Neural progenitor cell (in vitro differentiated cells): ENCODE data around the gene SLC25A42. TPM values are rescaled to one million over a fixed set of nuclear protein-coding genes. Genes with fewer than 3 reads are reported as not detected.

Experiments used
- DNase-seq: peaks from one replicate; pipeline ENCODE4 v3.0.0-alpha.2; 2016; ENCODE audit warnings: low spot score
- H2AFZ ChIP-seq: fragments of 200-600 bp; sonication (generic); replicated peaks from 2 replicates; pipeline ENCODE4 v1.6.1; 2016; ENCODE audit warnings: antibody characterized with exemption
- H3F3A ChIP-seq: fragments of 200-600 bp; sonication (generic); 2 replicates; pipeline ENCODE4 v1.6.1; 2016; ENCODE audit warnings: antibody characterized with exemption, low read depth
- H3K27ac ChIP-seq: fragments of 200-600 bp; sonication (generic); 2 replicates; pipeline ENCODE4 v1.5.1; 2016; ENCODE audit warnings: mild to moderate bottlenecking
- H3K27me3 ChIP-seq: fragments of 200-600 bp; sonication (generic); 2 replicates; pipeline ENCODE4 v1.6.1; 2016; ENCODE audit warnings: mild to moderate bottlenecking, moderate library complexity
- H3K36me3 ChIP-seq: fragments of 200-600 bp; sonication (generic); 2 replicates; pipeline ENCODE4 v1.5.1; 2016
- H3K4me1 ChIP-seq: fragments of 200-600 bp; sonication (generic); 2 replicates; pipeline ENCODE4 v1.6.1; 2016; ENCODE audit warnings: mixed run types
- H3K4me2 ChIP-seq: fragments of 200-600 bp; sonication (generic); 2 replicates; pipeline ENCODE4 v1.6.1; 2016
- H3K4me3 ChIP-seq: fragments of 200-600 bp; sonication (generic); 2 replicates; pipeline ENCODE4 v1.5.1; 2016
- H3K79me2 ChIP-seq: fragments of 200-600 bp; sonication (generic); 2 replicates; pipeline ENCODE4 v1.6.1; 2016; ENCODE audit warnings: low read depth
- H3K9ac ChIP-seq: fragments of 200-600 bp; sonication (generic); 2 replicates; pipeline ENCODE4 v1.6.1; 2016
- H3K9me3 ChIP-seq: fragments of 200-600 bp; sonication (generic); 2 replicates; pipeline ENCODE4 v1.5.1; 2016; ENCODE audit warnings: low read depth
- H4K20me1 ChIP-seq: fragments of 200-600 bp; sonication (generic); 2 replicates; pipeline ENCODE4 v1.6.1; 2016; ENCODE audit warnings: low read depth
- H3K27ac Mint-ChIP-seq: 3 replicates; pipeline ENCODE4 v1.8.0; 2021; ENCODE audit warnings: mixed read lengths
- H3K27me3 Mint-ChIP-seq: 2 replicates; pipeline ENCODE4 v1.8.0; 2022; ENCODE audit warnings: low read depth, mild to moderate bottlenecking, inconsistent platforms, moderate library complexity, mixed read lengths; ENCODE audit not compliant: insufficient read depth
- H3K36me3 Mint-ChIP-seq: 3 replicates; pipeline ENCODE4 v1.8.0; 2021; ENCODE audit warnings: mixed read lengths
- H3K4me1 Mint-ChIP-seq: 3 replicates; pipeline ENCODE4 v1.8.0; 2021; ENCODE audit warnings: mixed read lengths
- H3K4me3 Mint-ChIP-seq: 3 replicates; pipeline ENCODE4 v1.8.0; 2021; ENCODE audit warnings: mild to moderate bottlenecking, moderate library complexity, mixed read lengths
- H3K9me3 Mint-ChIP-seq: 3 replicates; pipeline ENCODE4 v1.8.0; 2020; ENCODE audit warnings: mixed read lengths
- EZH2 ChIP-seq: fragments of 200-600 bp; sonication (generic); IDR thresholded peaks from 2 replicates; pipeline ENCODE4 v1.6.1; 2017; ENCODE audit warnings: antibody characterized with exemption, mild to moderate bottlenecking, moderate library complexity
- EZH2phosphoT487 ChIP-seq: fragments of 200-600 bp; sonication (generic); IDR thresholded peaks from 2 replicates; pipeline ENCODE4 v1.6.1; 2017; ENCODE audit warnings: antibody characterized with exemption
- total RNA-seq: library from RNA; depleted of rRNA; stranded (reverse); fragments of >200 nt; gene quantifications from 2 replicates; pipeline ENCODE4 v1.2.3, GENCODE V29; 2015; ENCODE audit warnings: low replicate concordance
- TF ChIP-seq, protein P1 (sequence below): fragments of 200-600 bp; sonication (generic); IDR thresholded peaks from 2 replicates; pipeline ENCODE4 v1.5.1; 2017; ENCODE audit warnings: antibody characterized with exemption, mild to moderate bottlenecking

The SLC25A42 gene
- total RNA-seq, 1 donor from 2014 or later = 4.0 TPM

GRCh38 chr19:19050104-19050503, 13.7 kb upstream of the SLC25A42 start:
- H3K9ac ChIP-seq = no peak overlapping the region
- no peak overlapping the region for H3K4me2 ChIP-seq
- no peak for DNase-seq
- no peaks in the 10 kb centered on the region for H3K27me3 Mint-ChIP-seq
- H3K27ac ChIP-seq = no peak overlapping the region
- H3K9me3 ChIP-seq = no peaks in the 10 kb centered on the region
- no peak overlapping the region for H3K27ac Mint-ChIP-seq
- peaks cover 8% of the 10 kb centered on the region for H3K36me3 Mint-ChIP-seq
- no peak overlapping the region for H3K4me3 ChIP-seq
- TF ChIP-seq, protein P1, sequence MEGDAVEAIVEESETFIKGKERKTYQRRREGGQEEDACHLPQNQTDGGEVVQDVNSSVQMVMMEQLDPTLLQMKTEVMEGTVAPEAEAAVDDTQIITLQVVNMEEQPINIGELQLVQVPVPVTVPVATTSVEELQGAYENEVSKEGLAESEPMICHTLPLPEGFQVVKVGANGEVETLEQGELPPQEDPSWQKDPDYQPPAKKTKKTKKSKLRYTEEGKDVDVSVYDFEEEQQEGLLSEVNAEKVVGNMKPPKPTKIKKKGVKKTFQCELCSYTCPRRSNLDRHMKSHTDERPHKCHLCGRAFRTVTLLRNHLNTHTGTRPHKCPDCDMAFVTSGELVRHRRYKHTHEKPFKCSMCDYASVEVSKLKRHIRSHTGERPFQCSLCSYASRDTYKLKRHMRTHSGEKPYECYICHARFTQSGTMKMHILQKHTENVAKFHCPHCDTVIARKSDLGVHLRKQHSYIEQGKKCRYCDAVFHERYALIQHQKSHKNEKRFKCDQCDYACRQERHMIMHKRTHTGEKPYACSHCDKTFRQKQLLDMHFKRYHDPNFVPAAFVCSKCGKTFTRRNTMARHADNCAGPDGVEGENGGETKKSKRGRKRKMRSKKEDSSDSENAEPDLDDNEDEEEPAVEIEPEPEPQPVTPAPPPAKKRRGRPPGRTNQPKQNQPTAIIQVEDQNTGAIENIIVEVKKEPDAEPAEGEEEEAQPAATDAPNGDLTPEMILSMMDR = no peak
- TF ChIP-seq EZH2 (no peak), EZH2phosphoT487 (no peak)
- H3K9me3 Mint-ChIP-seq = no peaks in the 10 kb centered on the region
- no peak overlapping the region for H3K4me3 Mint-ChIP-seq
- no peaks in the 10 kb centered on the region for H3F3A ChIP-seq
- no peaks in the 10 kb centered on the region for H4K20me1 ChIP-seq
- no peak overlapping the region for H2AFZ ChIP-seq
- H3K4me1 ChIP-seq = no peaks in the 10 kb centered on the region
- no peaks in the 10 kb centered on the region for H3K27me3 ChIP-seq
- H3K36me3 ChIP-seq = no peaks in the 10 kb centered on the region
- no peaks in the 10 kb centered on the region for H3K4me1 Mint-ChIP-seq
- no peaks in the 10 kb centered on the region for H3K79me2 ChIP-seq

DNA sequence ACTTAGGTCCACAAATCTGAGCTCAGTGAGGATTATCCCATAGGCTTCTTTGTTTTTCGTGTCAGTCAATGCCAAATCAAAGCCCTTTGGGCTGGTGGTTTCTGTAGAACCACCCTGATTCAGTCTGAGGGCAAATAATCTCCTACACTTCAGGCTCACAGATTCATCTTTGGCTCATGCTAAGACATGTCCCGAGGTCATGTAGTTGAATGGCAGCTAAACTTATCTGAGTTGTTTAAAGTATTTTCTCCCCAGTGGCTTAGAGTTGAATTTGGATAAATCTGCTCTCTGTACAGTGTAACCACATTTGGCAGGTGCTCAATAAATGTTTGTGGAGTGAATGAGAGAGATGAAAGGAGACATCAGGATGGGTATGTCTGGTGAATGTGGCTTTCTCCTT, 13.1 kb upstream of the SLC25A42 start:
- Histone ChIP-seq H2AFZ (no peak overlapping the region), H3K79me2 (no peaks in the 10 kb centered on the region), H3F3A (no peaks in the 10 kb centered on the region), H3K36me3 (no peaks in the 10 kb centered on the region), H3K4me3 (no peak overlapping the region), H3K27ac (no peak overlapping the region), H3K9me3 (no peaks in the 10 kb centered on the region), H4K20me1 (no peaks in the 10 kb centered on the region), H3K4me2 (no peak overlapping the region), H3K27me3 (no peaks in the 10 kb centered on the region), H3K9ac (no peak overlapping the region), H3K4me1 (no peaks in the 10 kb centered on the region)
- no peaks in the 10 kb centered on the region for H3K9me3 Mint-ChIP-seq
- H3K27ac Mint-ChIP-seq = no peak overlapping the region
- H3K27me3 Mint-ChIP-seq = peaks cover 3% of the 10 kb centered on the region
- no peak overlapping the region for H3K4me3 Mint-ChIP-seq
- peaks cover 6% of the 10 kb centered on the region for H3K36me3 Mint-ChIP-seq
- TF ChIP-seq, protein P1 = no peak
- TF ChIP-seq EZH2phosphoT487 (no peak), EZH2 (no peak)
- H3K4me1 Mint-ChIP-seq = no peaks in the 10 kb centered on the region
- DNase-seq = no peak

DNA sequence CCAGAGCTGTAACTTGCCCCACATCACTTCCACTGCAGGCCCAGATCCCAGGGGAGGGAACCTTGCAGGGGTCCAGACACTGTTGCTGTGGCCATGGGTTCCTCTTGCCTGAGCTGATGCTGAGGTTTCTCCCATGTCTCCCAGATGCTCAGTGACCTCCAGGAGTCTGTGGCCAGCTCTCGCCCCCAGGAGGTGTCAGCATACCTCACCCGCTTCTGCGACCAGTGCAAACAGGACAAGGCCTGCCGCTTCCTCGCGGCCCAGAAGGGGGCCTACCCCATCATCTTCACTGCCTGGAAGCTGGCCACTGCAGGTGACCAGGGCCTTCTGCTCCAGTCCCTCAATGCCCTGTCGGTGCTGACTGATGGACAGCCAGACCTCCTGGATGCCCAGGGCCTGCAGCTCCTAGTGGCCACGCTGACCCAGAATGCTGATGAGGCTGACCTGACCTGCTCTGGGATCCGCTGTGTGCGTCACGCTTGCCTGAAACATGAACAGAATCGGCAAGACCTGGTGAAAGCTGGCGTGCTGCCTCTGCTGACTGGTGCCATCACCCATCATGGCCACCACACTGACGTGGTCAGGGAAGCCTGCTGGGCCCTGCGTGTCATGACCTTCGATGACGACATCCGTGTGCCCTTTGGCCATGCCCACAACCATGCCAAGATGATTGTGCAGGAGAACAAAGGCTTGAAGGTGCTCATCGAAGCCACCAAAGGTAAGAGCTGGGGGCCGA, 12.1 kb upstream of the SLC25A42 start:
- H3K27me3 ChIP-seq = no peaks in the 10 kb centered on the region
- Mint-ChIP-seq H3K4me1 (no peaks in the 10 kb centered on the region), H3K27ac (no peak overlapping the region), H3K4me3 (no peak overlapping the region), H3K36me3 (peaks cover 8% of the 10 kb centered on the region), H3K27me3 (peaks cover 3% of the 10 kb centered on the region), H3K9me3 (no peaks in the 10 kb centered on the region)
- TF ChIP-seq, protein P1 = no peak
- TF ChIP-seq EZH2phosphoT487 = no peak
- TF ChIP-seq EZH2 = no peak
- no peaks in the 10 kb centered on the region for H3K36me3 ChIP-seq
- no peaks in the 10 kb centered on the region for H3K79me2 ChIP-seq
- H3F3A ChIP-seq = no peaks in the 10 kb centered on the region
- no peak for DNase-seq
- no peak overlapping the region for H2AFZ ChIP-seq
- no peak overlapping the region for H3K9ac ChIP-seq
- H3K4me3 ChIP-seq = no peak overlapping the region
- H3K27ac ChIP-seq = no peak overlapping the region
- no peaks in the 10 kb centered on the region for H3K4me1 ChIP-seq
- H3K9me3 ChIP-seq = no peaks in the 10 kb centered on the region
- H3K4me2 ChIP-seq = no peak overlapping the region
- H4K20me1 ChIP-seq = no peaks in the 10 kb centered on the region
